ENCODE results near the gene MT1M. TPM values are rescaled to one million over a fixed set of nuclear protein-coding genes. Genes with fewer than 3 reads are reported as not detected.

The MT1M gene
- total and polyA plus RNA-seq, 2 of the 8 experiments (the other 6 are each of a cell fraction or from before 2014, with no cell fraction given) = 2.1 TPM; not detected in 1

DNA sequence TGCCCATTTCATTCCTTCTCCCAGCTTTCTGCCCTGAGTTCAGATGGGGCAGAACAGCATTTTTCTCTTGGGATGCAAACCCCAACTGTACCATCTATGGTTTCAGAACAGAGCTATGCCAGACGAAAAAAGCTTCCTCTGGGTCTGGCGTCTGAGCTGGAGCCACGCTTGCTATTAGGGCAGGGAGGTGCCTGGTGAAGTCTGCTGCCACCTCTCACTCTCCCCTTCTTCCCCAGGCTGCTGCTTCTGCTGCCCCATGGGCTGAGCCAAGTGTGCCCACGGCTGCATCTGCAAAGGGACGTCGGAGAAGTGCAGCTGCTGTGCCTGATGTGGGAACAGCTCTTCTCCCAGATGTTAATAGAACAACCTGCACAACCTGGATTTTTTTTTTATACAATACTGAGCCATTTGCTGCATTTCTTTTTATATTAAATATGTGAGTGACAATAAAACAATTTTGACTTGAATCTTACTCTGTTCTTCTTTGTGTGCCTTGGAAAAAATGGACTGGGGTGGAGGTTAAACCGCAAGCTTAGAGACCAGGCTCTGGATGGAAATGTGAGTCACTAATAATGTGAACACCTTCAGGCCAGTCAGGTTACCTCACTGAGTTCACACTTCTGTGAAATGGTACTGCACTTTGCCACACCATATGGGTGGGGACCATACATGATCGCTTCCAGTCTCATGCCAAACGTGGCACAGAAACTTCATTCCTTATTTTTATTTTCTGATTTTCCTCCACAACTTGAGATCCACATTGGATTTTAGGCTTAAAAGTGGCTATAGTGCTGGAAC lies 4.4 kb downstream of the MT1M start:
- Histone ChIP-seq H4K20me1 (replicated peaks in 1 of 2; ENCODE audit: control insufficient read depth in 1 of 2, insufficient read depth in 2 of 2, low read length in 2 of 2) (peaks cover 14 to 31% of the 10 kb centered on the region in 2 experiments), H4K5ac (ENCODE audit: insufficient read length, low read depth, low read length) (no peak overlapping the region), H2AFZ (ENCODE audit: low read length) (no peak overlapping the region), H3K56ac (replicated peaks; ENCODE audit: insufficient read length, low read depth, low read length) (no peak overlapping the region), H3K14ac (ENCODE audit: insufficient read length) (no peak overlapping the region), H3K79me1 (ENCODE audit: low read depth, low read length) (no peaks in the 10 kb centered on the region), H3K23ac (ENCODE audit: insufficient read length) (no peak overlapping the region), H2BK12ac (ENCODE audit: low read depth, low read length) (no peak overlapping the region), H3K4me3 (ENCODE audit: extremely low read depth in 1 of 4, insufficient read depth in 2 of 4, low read depth in 3 of 4, low read length in 4 of 4) (no peak overlapping the region), H2AK5ac (ENCODE audit: low read depth, low read length) (no peak overlapping the region), H3K36me3 (ENCODE audit: control insufficient read depth in 2 of 4, insufficient read depth in 4 of 4, low read length in 3 of 4) (no peaks in the 10 kb centered on the region; a peak in 1 of 8 replicates), H3K27ac (ENCODE audit: low read depth, low read length) (no peak overlapping the region), H3K9me3 (ENCODE audit: insufficient read depth in 2 of 2, low read depth in 1 of 2, low read length in 1 of 2) (no peaks in the 10 kb centered on the region), H3K79me2 (ENCODE audit: control insufficient read depth in 1 of 2, insufficient read depth in 2 of 2, low read length in 2 of 2) (no peaks in the 10 kb centered on the region), H3K27me3 (replicated peaks in 1 of 4; ENCODE audit: control insufficient read depth in 3 of 4, extremely low read depth in 1 of 4, insufficient read depth in 3 of 4, low read length in 3 of 4) (peaks cover 91 to 100% (median 99%) of the 10 kb centered on the region in 4 experiments), H3K23me2 (ENCODE audit: low read depth, low read length) (peaks cover 9% of the 10 kb centered on the region), H3K4me2 (ENCODE audit: insufficient read depth in 1 of 2, low read depth in 2 of 2, low read length in 2 of 2) (no peak overlapping the region; a peak in 1 of 4 replicates), H2BK120ac (replicated peaks; ENCODE audit: low read depth, low read length) (no peak overlapping the region), H4K8ac (ENCODE audit: extremely low read depth, insufficient read depth, low read length) (no peak overlapping the region), H4K91ac (replicated peaks; ENCODE audit: insufficient read length, low read length) (no peak overlapping the region), H2BK20ac (ENCODE audit: low read length) (no peak overlapping the region), H3K9ac (replicated peaks in 1 of 4; ENCODE audit: extremely low read depth in 1 of 4, low read depth in 3 of 4, low read length in 3 of 4) (no peak overlapping the region), H2BK15ac (ENCODE audit: low read length) (no peak overlapping the region), H3K4ac (replicated peaks; ENCODE audit: insufficient read length, low read depth, low read length) (no peak overlapping the region), H2BK5ac (ENCODE audit: low read depth, low read length) (no peak overlapping the region), H3K4me1 (replicated peaks in 1 of 4; ENCODE audit: control insufficient read depth in 3 of 4, insufficient read depth in 4 of 4, low read length in 3 of 4) (peaks cover 3 to 22% (median 7%) of the 10 kb centered on the region in 4 experiments), H3K18ac (ENCODE audit: extremely low read depth, low read length) (no peak overlapping the region; the same call in 1 of the 2 replicates)
- DNase-seq (ENCODE audit: low read depth in 1 of 2, low spot score in 2 of 2) (no peak), FAIRE-seq (no peak)
- 23% methylated on average over 9 of the region's 9 CpGs; no CpG with 5 or more reads in 1 of the 2 experiments for WGBS, 2 experiments (ENCODE audit: extremely low coverage in 1 of 2, insufficient coverage in 1 of 2, insufficient read length in 1 of 2, insufficient replicate concordance in 2 of 2, low coverage in 1 of 2, low lambda C conversion rate in 2 of 2, missing lambda C conversion rate in 1 of 2)
- CTCF ChIA-PET (ENCODE audit: partially characterized antibody) = interaction anchor here (0.9 to 3.0 kb wide), 4 partner anchors 10 to 37 kb away, joined by 3 to 13 read pairs (median 4); partner anchors contain the start of gene MT1E
- TF ChIP-seq BRCA1 (IDR thresholded peaks at IDR 0.05; ENCODE audit: low read depth, low read length) (no peak), CBX8 (IDR thresholded peaks at IDR 0.05; ENCODE audit: borderline replicate concordance, low read depth, low read length) (peak; percentile 72; the same call in 1 of the 2 replicates)
- POLR2A ChIA-PET (ENCODE audit: partially characterized antibody) = interaction anchor here (0.6 to 4.8 kb wide), 8 partner anchors 11 to 48 kb away, joined by 3 to 32 read pairs (median 5); partner anchors contain the start of genes MT1E, MT1G and MT3

Measured in H1 (cell line).